ENCODE results near the gene BRF1.

Gene BRF1

DNA sequence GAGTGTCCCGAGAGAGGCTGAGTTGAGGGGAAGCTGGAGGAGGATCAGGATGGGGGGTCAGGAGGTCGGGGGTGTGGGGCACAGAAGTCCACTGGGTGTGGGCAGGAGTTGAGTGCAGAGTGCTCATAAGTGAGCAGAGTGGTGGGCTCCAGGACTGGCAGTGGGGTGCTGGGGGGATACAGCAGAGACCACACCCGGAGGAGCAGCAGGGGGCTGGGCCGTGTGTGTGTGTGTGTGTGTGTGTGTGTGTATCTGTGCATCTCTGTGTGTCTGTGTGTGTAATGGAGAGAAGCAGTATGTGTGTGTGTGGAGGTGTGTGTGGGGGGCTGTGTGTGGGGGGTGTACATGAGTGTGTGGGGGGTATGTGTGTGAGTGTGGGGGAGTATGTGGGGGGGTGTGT is 114.8 kb downstream of the BRF1 start:
- TF ChIP-seq ZNF274 (IDR thresholded peaks at IDR 0.05; ENCODE audit: low read depth, low read length) (no peak), YY1 (IDR thresholded peaks at IDR 0.05; ENCODE audit: insufficient read depth, insufficient read length) (no peak), SUZ12 (IDR thresholded peaks at IDR 0.05; ENCODE audit: extremely low read depth, insufficient read depth, insufficient read length) (no peak)
- no peaks in the 10 kb centered on the region for H3K4me1 ChIP-seq (ENCODE audit: insufficient read depth, insufficient read length)

DNA sequence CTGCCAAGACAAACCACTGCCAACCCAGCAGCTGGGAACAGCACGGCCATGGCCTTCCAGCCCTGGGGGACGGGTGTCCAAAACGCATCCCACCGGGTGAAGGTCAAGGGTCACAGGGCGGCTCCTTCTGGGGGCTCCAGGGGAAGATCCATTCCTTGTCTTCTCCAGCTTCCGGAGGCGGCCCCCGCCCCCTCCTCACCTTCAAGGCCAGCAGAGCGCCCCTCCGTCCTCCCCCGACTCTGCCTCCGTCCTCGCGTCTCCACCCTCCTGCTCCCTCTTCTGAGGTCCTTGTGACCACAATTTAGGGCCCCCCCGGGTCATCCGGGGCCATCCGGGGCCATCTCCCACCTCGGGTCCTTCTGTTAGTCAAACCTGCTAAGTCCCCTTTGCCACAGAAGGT is 115.8 kb downstream of the BRF1 start:
- Histone ChIP-seq H3K4me3 (ENCODE audit: insufficient read length, low read depth) (no peak overlapping the region), H3K27me3 (ENCODE audit: insufficient read depth, insufficient read length) (peaks cover 25% of the 10 kb centered on the region), H3K4me1 (ENCODE audit: insufficient read depth, insufficient read length) (peaks cover under 1% of the 10 kb centered on the region), H3K9me3 (ENCODE audit: insufficient read depth, low read length) (peaks cover 10% of the 10 kb centered on the region; the same call in 1 of the 2 replicates), H3K36me3 (ENCODE audit: insufficient read depth, insufficient read length, low read length) (no peaks in the 10 kb centered on the region), H3K9ac (ENCODE audit: insufficient read length, low read depth) (no peak overlapping the region)
- no peak for DNase-seq (ENCODE audit: low read depth, low spot score)
- TF ChIP-seq SUZ12 (IDR thresholded peaks at IDR 0.05; ENCODE audit: extremely low read depth, insufficient read depth, insufficient read length) (no peak), YY1 (IDR thresholded peaks at IDR 0.05; ENCODE audit: insufficient read depth, insufficient read length) (no peak), ZNF274 (IDR thresholded peaks at IDR 0.05; ENCODE audit: low read depth, low read length) (no peak)

More for the DNA sequence above, 114.8 kb downstream of the BRF1 start:
- no peak overlapping the region for H3K9ac ChIP-seq (ENCODE audit: insufficient read length, low read depth)
- no peaks in the 10 kb centered on the region for H3K36me3 ChIP-seq (ENCODE audit: insufficient read depth, insufficient read length, low read length)
- no peak for DNase-seq (ENCODE audit: low read depth, low spot score)
- peaks cover 10% of the 10 kb centered on the region; the same call in 1 of the 2 replicates for H3K9me3 ChIP-seq (ENCODE audit: insufficient read depth, low read length)
- peaks cover 20% of the 10 kb centered on the region for H3K27me3 ChIP-seq (ENCODE audit: insufficient read depth, insufficient read length)
- H3K4me3 ChIP-seq (ENCODE audit: insufficient read length, low read depth): no peak overlapping the region

- DNase-seq (ENCODE audit: low read depth, low spot score): no peak
Measured at GRCh38 chr14:105184461-105184860, 116.3 kb downstream of the BRF1 start.

GRCh38 chr14:105182296-105183020 is 118.3 kb downstream of the BRF1 start:
- Histone ChIP-seq H3K4me1 (ENCODE audit: insufficient read depth, insufficient read length) (peaks cover 4% of the 10 kb centered on the region), H3K9ac (ENCODE audit: insufficient read length, low read depth) (no peak overlapping the region), H3K9me3 (ENCODE audit: insufficient read depth, low read length) (no peaks in the 10 kb centered on the region), H3K27me3 (ENCODE audit: insufficient read depth, insufficient read length) (peaks cover 28% of the 10 kb centered on the region), H3K36me3 (ENCODE audit: insufficient read depth, insufficient read length, low read length) (no peaks in the 10 kb centered on the region), H3K4me3 (ENCODE audit: insufficient read length, low read depth) (no peak overlapping the region)
- DNase-seq (ENCODE audit: low read depth, low spot score): no peak
- TF ChIP-seq ZNF274 (IDR thresholded peaks at IDR 0.05; ENCODE audit: low read depth, low read length): no peak
- no peak for TF ChIP-seq YY1 (IDR thresholded peaks at IDR 0.05; ENCODE audit: insufficient read depth, insufficient read length)
- no peak for TF ChIP-seq SUZ12 (IDR thresholded peaks at IDR 0.05; ENCODE audit: extremely low read depth, insufficient read depth, insufficient read length)

More at GRCh38 chr14:105184461-105184860, 116.3 kb downstream of the BRF1 start:
- H3K9ac ChIP-seq (ENCODE audit: insufficient read length, low read depth): no peak overlapping the region
- H3K4me1 ChIP-seq (ENCODE audit: insufficient read depth, insufficient read length): peaks cover 4% of the 10 kb centered on the region
- peaks cover 10% of the 10 kb centered on the region; the same call in 1 of the 2 replicates for H3K9me3 ChIP-seq (ENCODE audit: insufficient read depth, low read length)
- H3K36me3 ChIP-seq (ENCODE audit: insufficient read depth, insufficient read length, low read length): no peaks in the 10 kb centered on the region
- peaks cover 28% of the 10 kb centered on the region for H3K27me3 ChIP-seq (ENCODE audit: insufficient read depth, insufficient read length)
- no peak overlapping the region for H3K4me3 ChIP-seq (ENCODE audit: insufficient read length, low read depth)
- TF ChIP-seq YY1 (IDR thresholded peaks at IDR 0.05; ENCODE audit: insufficient read depth, insufficient read length) (no peak), ZNF274 (IDR thresholded peaks at IDR 0.05; ENCODE audit: low read depth, low read length) (no peak), SUZ12 (IDR thresholded peaks at IDR 0.05; ENCODE audit: extremely low read depth, insufficient read depth, insufficient read length) (no peak)

GRCh38 chr14:105181549-105182295 is 119.1 kb downstream of the BRF1 start:
- H3K27me3 ChIP-seq (ENCODE audit: insufficient read depth, insufficient read length): peaks cover 28% of the 10 kb centered on the region
- no peaks in the 10 kb centered on the region for H3K9me3 ChIP-seq (ENCODE audit: insufficient read depth, low read length)
- peaks cover 8% of the 10 kb centered on the region for H3K4me1 ChIP-seq (ENCODE audit: insufficient read depth, insufficient read length)
- peak overlapping the region; percentile 4 for H3K4me3 ChIP-seq (ENCODE audit: insufficient read length, low read depth)
- H3K9ac ChIP-seq (ENCODE audit: insufficient read length, low read depth): no peak overlapping the region
- H3K36me3 ChIP-seq (ENCODE audit: insufficient read depth, insufficient read length, low read length): no peaks in the 10 kb centered on the region
- TF ChIP-seq SUZ12 (IDR thresholded peaks at IDR 0.05; ENCODE audit: extremely low read depth, insufficient read depth, insufficient read length): no peak
- no peak for TF ChIP-seq YY1 (IDR thresholded peaks at IDR 0.05; ENCODE audit: insufficient read depth, insufficient read length)
- no peak for TF ChIP-seq ZNF274 (IDR thresholded peaks at IDR 0.05; ENCODE audit: low read depth, low read length)
- no peak for DNase-seq (ENCODE audit: low read depth, low spot score)

GRCh38 chr14:105180592-105181548 is 119.9 kb downstream of the BRF1 start, which contains the start of gene NUDT14:
Gene NUDT14 (minus strand): TSS chr14:105181312. CDS start chr14:105181209, 103 bp downstream.
- H3K4me1 ChIP-seq (ENCODE audit: insufficient read depth, insufficient read length): peaks cover 8% of the 10 kb centered on the region
- no peak for DNase-seq (ENCODE audit: low read depth, low spot score)
- TF ChIP-seq ZNF274 (IDR thresholded peaks at IDR 0.05; ENCODE audit: low read depth, low read length) (no peak), YY1 (IDR thresholded peaks at IDR 0.05; ENCODE audit: insufficient read depth, insufficient read length) (no peak), SUZ12 (IDR thresholded peaks at IDR 0.05; ENCODE audit: extremely low read depth, insufficient read depth, insufficient read length) (no peak)

More at GRCh38 chr14:105180592-105181548, 119.9 kb downstream of the BRF1 start, which contains the start of gene NUDT14:
- no peaks in the 10 kb centered on the region for H3K36me3 ChIP-seq (ENCODE audit: insufficient read depth, insufficient read length, low read length)
- H3K9me3 ChIP-seq (ENCODE audit: insufficient read depth, low read length): no peaks in the 10 kb centered on the region
- H3K27me3 ChIP-seq (ENCODE audit: insufficient read depth, insufficient read length): peaks cover 28% of the 10 kb centered on the region
- H3K4me3 ChIP-seq (ENCODE audit: insufficient read length, low read depth): peak within 1 kb of the TSS; percentile 45
- peak within 1 kb of the TSS; percentile 72 for H3K9ac ChIP-seq (ENCODE audit: insufficient read length, low read depth)

Data from NT2/D1 (cell line).